ENCODE data around the gene C1orf87.

Gene C1orf87

DNA sequence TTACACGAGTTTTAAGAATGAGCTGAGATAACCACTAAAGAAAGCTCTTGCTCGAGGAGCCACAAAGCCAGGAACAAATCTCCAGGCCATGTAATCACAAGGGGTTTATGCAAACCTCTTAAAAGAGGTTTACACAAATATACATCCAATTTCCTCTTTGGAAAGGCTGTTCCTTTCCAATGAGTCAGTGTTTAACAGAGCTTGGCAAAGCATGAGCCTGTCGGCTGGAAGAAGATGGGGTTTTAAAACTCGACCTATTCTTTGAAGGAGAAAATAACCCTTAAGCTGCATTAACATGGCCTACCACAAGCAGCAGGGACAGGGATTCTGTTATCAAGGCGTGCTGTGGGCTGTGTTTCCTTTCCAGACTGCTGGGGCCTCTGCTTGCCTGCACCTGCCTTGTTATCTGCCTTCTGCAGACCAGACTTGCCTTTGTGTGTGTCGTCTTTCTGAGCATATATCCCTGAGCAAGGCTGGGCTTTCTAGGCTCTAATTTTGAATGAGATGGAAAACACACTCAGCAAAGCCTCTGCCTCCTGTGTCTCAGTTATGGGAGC, 106.4 kb downstream of the C1orf87 start:
- peak; percentile 73 for DNase-seq (ENCODE audit: low read depth)
- TF ChIP-seq, protein P1, sequence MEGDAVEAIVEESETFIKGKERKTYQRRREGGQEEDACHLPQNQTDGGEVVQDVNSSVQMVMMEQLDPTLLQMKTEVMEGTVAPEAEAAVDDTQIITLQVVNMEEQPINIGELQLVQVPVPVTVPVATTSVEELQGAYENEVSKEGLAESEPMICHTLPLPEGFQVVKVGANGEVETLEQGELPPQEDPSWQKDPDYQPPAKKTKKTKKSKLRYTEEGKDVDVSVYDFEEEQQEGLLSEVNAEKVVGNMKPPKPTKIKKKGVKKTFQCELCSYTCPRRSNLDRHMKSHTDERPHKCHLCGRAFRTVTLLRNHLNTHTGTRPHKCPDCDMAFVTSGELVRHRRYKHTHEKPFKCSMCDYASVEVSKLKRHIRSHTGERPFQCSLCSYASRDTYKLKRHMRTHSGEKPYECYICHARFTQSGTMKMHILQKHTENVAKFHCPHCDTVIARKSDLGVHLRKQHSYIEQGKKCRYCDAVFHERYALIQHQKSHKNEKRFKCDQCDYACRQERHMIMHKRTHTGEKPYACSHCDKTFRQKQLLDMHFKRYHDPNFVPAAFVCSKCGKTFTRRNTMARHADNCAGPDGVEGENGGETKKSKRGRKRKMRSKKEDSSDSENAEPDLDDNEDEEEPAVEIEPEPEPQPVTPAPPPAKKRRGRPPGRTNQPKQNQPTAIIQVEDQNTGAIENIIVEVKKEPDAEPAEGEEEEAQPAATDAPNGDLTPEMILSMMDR (IDR thresholded peaks at IDR 0.05; ENCODE audit: control insufficient read depth, extremely low read depth, insufficient read depth) = no peak
- no peak overlapping the region for H3K4me3 ChIP-seq (ENCODE audit: low read depth, low read length)

GRCh38 chr1:59952065-59952464, 121.5 kb downstream of the C1orf87 start:
- TF ChIP-seq, protein P1 (IDR thresholded peaks at IDR 0.05; ENCODE audit: control insufficient read depth, extremely low read depth, insufficient read depth) = no peak
- no peak for DNase-seq (ENCODE audit: low read depth)
- no peak overlapping the region for H3K4me3 ChIP-seq (ENCODE audit: low read depth, low read length)

DNA sequence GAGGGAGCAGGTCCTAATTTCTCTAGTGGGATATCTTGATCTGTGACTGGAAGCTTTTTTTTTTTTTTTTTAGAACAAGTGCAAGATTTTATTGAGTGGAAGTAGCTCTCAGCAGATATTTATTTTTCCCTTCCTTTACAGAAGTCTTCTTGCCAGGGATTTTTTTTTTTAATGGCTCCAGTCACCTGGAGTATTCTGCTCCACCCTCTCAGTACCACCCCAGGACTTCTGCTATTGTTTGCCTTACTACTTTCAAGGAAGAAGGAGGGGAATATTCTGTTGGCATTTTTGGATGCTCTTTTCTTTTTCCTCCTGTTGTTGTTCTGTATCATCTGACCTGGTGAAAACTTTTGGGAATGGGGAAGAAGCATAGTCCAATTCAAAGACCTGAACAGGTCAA, 123.9 kb downstream of the C1orf87 start:
- DNase-seq (ENCODE audit: low read depth) = no peak
- TF ChIP-seq, protein P1 (IDR thresholded peaks at IDR 0.05; ENCODE audit: control insufficient read depth, extremely low read depth, insufficient read depth) = no peak
- no peak overlapping the region for H3K4me3 ChIP-seq (ENCODE audit: low read depth, low read length)

- DNase-seq (ENCODE audit: low read depth) = no peak
- TF ChIP-seq, protein P1 (IDR thresholded peaks at IDR 0.05; ENCODE audit: control insufficient read depth, extremely low read depth, insufficient read depth) = no peak
- no peak overlapping the region for H3K4me3 ChIP-seq (ENCODE audit: low read depth, low read length)
Measured at GRCh38 chr1:59948990-59949389, 124.6 kb downstream of the C1orf87 start.

GRCh38 chr1:59947047-59947938, 126.3 kb downstream of the C1orf87 start:
- no peak for DNase-seq (ENCODE audit: low read depth)
- TF ChIP-seq, protein P1 (IDR thresholded peaks at IDR 0.05; ENCODE audit: control insufficient read depth, extremely low read depth, insufficient read depth) = peak; percentile 92
- no peak overlapping the region for H3K4me3 ChIP-seq (ENCODE audit: low read depth, low read length)

DNA sequence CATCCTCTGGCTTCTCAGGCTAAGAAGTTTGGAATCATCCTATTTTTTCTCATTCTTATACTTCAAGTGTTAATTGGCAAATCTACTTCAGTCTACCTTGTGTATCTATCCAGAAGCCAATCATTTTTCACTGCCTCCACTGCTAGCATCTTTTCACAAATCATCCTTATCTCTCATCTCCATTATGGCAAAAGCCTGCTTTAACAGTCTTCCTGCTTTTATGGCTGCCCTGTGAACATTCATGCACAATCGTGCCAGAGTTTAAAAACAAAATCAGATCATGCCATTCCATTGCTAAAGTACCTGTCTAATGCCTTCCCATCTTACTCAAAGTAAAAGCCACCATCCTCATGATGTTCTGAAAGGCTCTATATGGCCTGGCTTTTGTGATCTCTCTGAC, 127.8 kb downstream of the C1orf87 start:
- DNase-seq (ENCODE audit: low read depth) = no peak
- TF ChIP-seq, protein P1 (IDR thresholded peaks at IDR 0.05; ENCODE audit: control insufficient read depth, extremely low read depth, insufficient read depth) = no peak
- no peak overlapping the region for H3K4me3 ChIP-seq (ENCODE audit: low read depth, low read length)
